ENCODE results near the gene CASP8AP2. TPM values are rescaled to one million over a fixed set of nuclear protein-coding genes. Genes with fewer than 3 reads are reported as not detected.
A peak's percentile ranks its signal among the peaks of the same experiment; 100 is the strongest.

Gene CASP8AP2
- total and polyA plus RNA-seq, 2 of the 13 experiments (the other 11 are each of a cell fraction or from before 2014, with no cell fraction given) = 5.7 to 13.5 TPM

GRCh38 chr6:89819336-89820130, 10.1 kb upstream of the CASP8AP2 start, which contains the start of gene MDN1 (continued):
- TF ChIP-seq BCL3 (CRISPR knock-in tag; IDR thresholded peaks at IDR 0.05) (peak; percentile 59), ZNF496 (CRISPR knock-in tag; IDR thresholded peaks at IDR 0.05; ENCODE audit: insufficient replicate concordance) (no peak), TAF15 (IDR thresholded peaks at IDR 0.05; ENCODE audit: low read depth, low read length, poor library complexity, severe bottlenecking) (no peak), ZNF530 (CRISPR knock-in tag; IDR thresholded peaks at IDR 0.05; ENCODE audit: low read depth) (no peak), POLR2AphosphoS5 (IDR thresholded peaks at IDR 0.05; ENCODE audit: low read depth, low read length) (peak; percentile 91), SMARCE1 (IDR thresholded peaks at IDR 0.05; ENCODE audit: borderline replicate concordance) (no peak), HMGA1 (CRISPR knock-in tag; conservative IDR thresholded peaks at IDR 0.05) (no peak), ZNF567 (CRISPR knock-in tag; IDR thresholded peaks at IDR 0.05; ENCODE audit: borderline replicate concordance) (no peak), DMTF1 (CRISPR knock-in tag; IDR thresholded peaks at IDR 0.05) (0 out of 2 replicates have a peak, but pooled peaks have one; percentile 85), ZNF17 (CRISPR knock-in tag; IDR thresholded peaks at IDR 0.05) (no peak), DBP (CRISPR knock-in tag; IDR thresholded peaks at IDR 0.05; ENCODE audit: not compliant biosample characterization) (no peak), ERF (CRISPR knock-in tag; IDR thresholded peaks at IDR 0.05) (peak; percentile 94), HNRNPUL1 (IDR thresholded peaks at IDR 0.05; ENCODE audit: low read depth, low read length) (no peak), NFKBIZ (CRISPR knock-in tag; IDR thresholded peaks at IDR 0.05) (peak; percentile 72; the same call in 1 of the 2 replicates), SPEN (CRISPR knock-in tag; IDR thresholded peaks at IDR 0.05; ENCODE audit: low read depth) (peak; percentile 97), ELF1 (CRISPR knock-in tag; IDR thresholded peaks at IDR 0.05) (peak; percentile 83), ZNF317 (CRISPR knock-in tag; IDR thresholded peaks at IDR 0.05) (no peak), SMYD3 (CRISPR knock-in tag; IDR thresholded peaks at IDR 0.05) (peak; percentile 87), HNF4A (CRISPR knock-in tag; IDR thresholded peaks at IDR 0.05) (no peak), RAD21 (CRISPR knock-in tag; IDR thresholded peaks at IDR 0.05) (peak; percentile 23; the same call in 1 of the 2 replicates)
- TF ChIP-seq, protein P1, sequence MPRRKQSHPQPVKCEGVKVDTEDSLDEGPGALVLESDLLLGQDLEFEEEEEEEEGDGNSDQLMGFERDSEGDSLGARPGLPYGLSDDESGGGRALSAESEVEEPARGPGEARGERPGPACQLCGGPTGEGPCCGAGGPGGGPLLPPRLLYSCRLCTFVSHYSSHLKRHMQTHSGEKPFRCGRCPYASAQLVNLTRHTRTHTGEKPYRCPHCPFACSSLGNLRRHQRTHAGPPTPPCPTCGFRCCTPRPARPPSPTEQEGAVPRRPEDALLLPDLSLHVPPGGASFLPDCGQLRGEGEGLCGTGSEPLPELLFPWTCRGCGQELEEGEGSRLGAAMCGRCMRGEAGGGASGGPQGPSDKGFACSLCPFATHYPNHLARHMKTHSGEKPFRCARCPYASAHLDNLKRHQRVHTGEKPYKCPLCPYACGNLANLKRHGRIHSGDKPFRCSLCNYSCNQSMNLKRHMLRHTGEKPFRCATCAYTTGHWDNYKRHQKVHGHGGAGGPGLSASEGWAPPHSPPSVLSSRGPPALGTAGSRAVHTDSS (CRISPR knock-in tag; conservative IDR thresholded peaks at IDR 0.05) = no peak
- TF ChIP-seq, protein P2, sequence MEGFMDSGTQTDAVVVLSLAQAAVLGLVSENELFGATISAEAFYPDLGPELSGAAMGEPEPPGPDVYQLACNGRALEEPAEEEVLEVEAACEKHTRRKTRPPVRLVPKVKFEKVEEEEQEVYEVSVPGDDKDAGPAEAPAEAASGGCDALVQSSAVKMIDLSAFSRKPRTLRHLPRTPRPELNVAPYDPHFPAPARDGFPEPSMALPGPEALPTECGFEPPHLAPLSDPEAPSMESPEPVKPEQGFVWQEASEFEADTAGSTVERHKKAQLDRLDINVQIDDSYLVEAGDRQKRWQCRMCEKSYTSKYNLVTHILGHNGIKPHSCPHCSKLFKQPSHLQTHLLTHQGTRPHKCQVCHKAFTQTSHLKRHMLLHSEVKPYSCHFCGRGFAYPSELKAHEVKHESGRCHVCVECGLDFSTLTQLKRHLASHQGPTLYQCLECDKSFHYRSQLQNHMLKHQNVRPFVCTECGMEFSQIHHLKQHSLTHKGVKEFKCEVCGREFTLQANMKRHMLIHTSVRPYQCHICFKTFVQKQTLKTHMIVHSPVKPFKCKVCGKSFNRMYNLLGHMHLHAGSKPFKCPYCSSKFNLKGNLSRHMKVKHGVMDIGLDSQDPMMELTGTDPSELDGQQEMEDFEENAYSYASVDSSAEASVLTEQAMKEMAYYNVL (CRISPR knock-in tag; IDR thresholded peaks at IDR 0.05; ENCODE audit: borderline replicate concordance) = 0 out of 2 replicates have a peak, but pooled peaks have one; percentile 48

All from HepG2 (cell line).